Placental epithelial cell (primary cell): ENCODE results near the gene SACS. TPM values are rescaled to one million over a fixed set of nuclear protein-coding genes. Genes with fewer than 3 reads are reported as not detected.

ENCODE experiments used
- total RNA-seq: library from RNA; depleted of rRNA; stranded (reverse); fragments of >200 nt; gene quantifications from 2 replicates; pipeline ENCODE4 v1.2.3, GENCODE V29; 2012

SACS gene, protein sequence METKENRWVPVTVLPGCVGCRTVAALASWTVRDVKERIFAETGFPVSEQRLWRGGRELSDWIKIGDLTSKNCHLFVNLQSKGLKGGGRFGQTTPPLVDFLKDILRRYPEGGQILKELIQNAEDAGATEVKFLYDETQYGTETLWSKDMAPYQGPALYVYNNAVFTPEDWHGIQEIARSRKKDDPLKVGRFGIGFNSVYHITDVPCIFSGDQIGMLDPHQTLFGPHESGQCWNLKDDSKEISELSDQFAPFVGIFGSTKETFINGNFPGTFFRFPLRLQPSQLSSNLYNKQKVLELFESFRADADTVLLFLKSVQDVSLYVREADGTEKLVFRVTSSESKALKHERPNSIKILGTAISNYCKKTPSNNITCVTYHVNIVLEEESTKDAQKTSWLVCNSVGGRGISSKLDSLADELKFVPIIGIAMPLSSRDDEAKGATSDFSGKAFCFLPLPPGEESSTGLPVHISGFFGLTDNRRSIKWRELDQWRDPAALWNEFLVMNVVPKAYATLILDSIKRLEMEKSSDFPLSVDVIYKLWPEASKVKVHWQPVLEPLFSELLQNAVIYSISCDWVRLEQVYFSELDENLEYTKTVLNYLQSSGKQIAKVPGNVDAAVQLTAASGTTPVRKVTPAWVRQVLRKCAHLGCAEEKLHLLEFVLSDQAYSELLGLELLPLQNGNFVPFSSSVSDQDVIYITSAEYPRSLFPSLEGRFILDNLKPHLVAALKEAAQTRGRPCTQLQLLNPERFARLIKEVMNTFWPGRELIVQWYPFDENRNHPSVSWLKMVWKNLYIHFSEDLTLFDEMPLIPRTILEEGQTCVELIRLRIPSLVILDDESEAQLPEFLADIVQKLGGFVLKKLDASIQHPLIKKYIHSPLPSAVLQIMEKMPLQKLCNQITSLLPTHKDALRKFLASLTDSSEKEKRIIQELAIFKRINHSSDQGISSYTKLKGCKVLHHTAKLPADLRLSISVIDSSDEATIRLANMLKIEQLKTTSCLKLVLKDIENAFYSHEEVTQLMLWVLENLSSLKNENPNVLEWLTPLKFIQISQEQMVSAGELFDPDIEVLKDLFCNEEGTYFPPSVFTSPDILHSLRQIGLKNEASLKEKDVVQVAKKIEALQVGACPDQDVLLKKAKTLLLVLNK (N-terminal part only)
- total RNA-seq = 36.1 and 87.3 TPM in 2 replicates

DNA sequence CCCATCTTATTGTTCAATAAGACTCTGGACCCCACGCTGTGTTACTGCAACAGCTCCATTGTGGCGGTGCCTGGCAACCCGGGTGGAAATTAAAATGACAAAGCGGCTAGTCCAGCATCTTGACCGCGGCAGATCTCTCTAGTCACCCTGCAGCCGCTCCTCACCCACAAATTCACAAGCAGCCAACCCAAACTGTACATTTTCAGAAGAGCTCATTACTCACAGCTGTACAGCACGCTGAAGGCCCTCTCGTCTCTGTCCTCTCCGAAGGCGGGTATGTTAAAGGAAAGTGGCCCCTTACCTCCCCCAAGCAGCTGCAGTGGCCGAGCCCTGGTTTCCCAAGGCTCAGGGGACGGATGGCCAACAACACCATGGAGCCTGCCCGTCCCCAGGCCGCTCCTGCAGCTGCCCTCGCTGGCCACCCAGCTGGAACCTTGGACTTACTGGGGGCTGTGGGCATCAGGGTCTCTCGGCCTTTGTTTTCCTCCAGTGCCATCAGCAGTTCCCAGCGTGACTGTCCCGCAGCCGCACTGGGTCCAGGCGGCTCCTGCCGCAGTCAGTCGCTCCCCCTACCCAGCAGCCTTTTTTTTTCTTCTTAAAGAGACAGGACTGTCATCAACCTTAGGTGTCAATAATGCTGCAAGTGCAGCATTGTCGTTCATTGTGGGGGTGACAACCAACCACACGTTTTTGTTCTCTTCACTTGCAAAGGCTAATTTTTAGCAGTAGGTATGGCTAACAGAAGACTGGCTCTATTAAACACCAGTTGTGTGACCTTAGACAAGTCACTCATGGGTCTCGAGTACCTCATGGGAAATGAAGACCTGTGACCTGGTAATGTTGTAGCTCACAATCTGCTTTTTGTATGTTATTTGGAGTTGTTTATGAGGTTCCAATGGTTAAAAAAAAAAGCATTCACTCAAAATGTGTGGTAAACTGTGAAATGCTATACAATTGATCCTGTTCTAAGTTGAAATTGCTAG lies at the start of gene SACS:
TSS of gene SACS (minus strand) at position 532 of the 983 bp plus-strand sequence. CDS start 22,463 bp downstream, outside the sequence.

Other genes with a start within 250 kb of the SACS start
- 0.39 and 0.54 TPM in 2 replicates for gene TNFRSF19, start 136.7 kb upstream of the SACS start, total RNA-seq